ENCODE results near the gene ARL5A.
"Not testable (repeated sequence)": the region's sequence is repeated elsewhere in the genome, so short reads cannot be mapped to it uniquely, and the experiment has no call there.

Gene ARL5A

GRCh38 chr2:151794422-151794821, 33.8 kb downstream of the ARL5A start:
- not testable (repeated sequence) for DNase-seq

GRCh38 chr2:151793123-151793522, 35.1 kb downstream of the ARL5A start:
- no peak for DNase-seq

GRCh38 chr2:151792589-151792988, 35.6 kb downstream of the ARL5A start:
- no peak for DNase-seq

- DNase-seq, result no peak
These were observed 36.7 kb downstream of the ARL5A start for GRCh38 chr2:151791545-151791944.

GRCh38 chr2:151790689-151791088, 37.5 kb downstream of the ARL5A start:
- no peak for DNase-seq

GRCh38 chr2:151789055-151789834, 39.0 kb downstream of the ARL5A start:
- no peak for DNase-seq

- no peak for DNase-seq
These were observed 41.7 kb downstream of the ARL5A start for GRCh38 chr2:151786483-151786882.

- no peak for DNase-seq
These were observed 42.1 kb downstream of the ARL5A start for GRCh38 chr2:151786077-151786476.

- DNase-seq, result no peak
These were observed 45.1 kb downstream of the ARL5A start for GRCh38 chr2:151783133-151783520.

- DNase-seq, result no peak
These were observed 45.7 kb downstream of the ARL5A start for GRCh38 chr2:151782378-151783132.

- DNase-seq, result no peak
These were observed 46.6 kb downstream of the ARL5A start for GRCh38 chr2:151781642-151782041.

GRCh38 chr2:151780938-151781337, 47.3 kb downstream of the ARL5A start:
- no peak for DNase-seq

GRCh38 chr2:151777935-151778334, 50.3 kb downstream of the ARL5A start:
- no peak for DNase-seq

- no peak for DNase-seq
These were observed 50.7 kb downstream of the ARL5A start for GRCh38 chr2:151777487-151777886.

- no peak for DNase-seq
These were observed 51.9 kb downstream of the ARL5A start for GRCh38 chr2:151776367-151776766.

GRCh38 chr2:151775057-151775740, 53.0 kb downstream of the ARL5A start:
- DNase-seq, result no peak

GRCh38 chr2:151774506-151774905, 53.7 kb downstream of the ARL5A start:
- DNase-seq, result no peak

- no peak for DNase-seq
These were observed 56.4 kb downstream of the ARL5A start for GRCh38 chr2:151771599-151772358.

GRCh38 chr2:151770995-151771394, 57.2 kb downstream of the ARL5A start:
- DNase-seq, result no peak

- DNase-seq, result no peak
These were observed 58.6 kb downstream of the ARL5A start for GRCh38 chr2:151769606-151770005.

- DNase-seq, result no peak
These were observed 60.7 kb downstream of the ARL5A start for GRCh38 chr2:151767536-151767935.

- DNase-seq, result no peak
These were observed 61.6 kb downstream of the ARL5A start for GRCh38 chr2:151766437-151767153.

Measured in COR-L47 (cell line).